ENCODE measurements around the gene NCK1.
A peak's percentile ranks its signal among the peaks of the same experiment; 100 is the strongest.

NCK1 gene

GRCh38 chr3:136861890-136862616 lies at the start of gene NCK1:
Gene NCK1, plus strand, starts transcription at chr3:136862208. Its CDS starts 65,794 bp downstream, at chr3:136928002.
- DNase-seq, result peak; percentile 97

GRCh38 chr3:136817448-136817847 lies 44.6 kb upstream of the NCK1 start:
- DNase-seq, result no peak

DNA sequence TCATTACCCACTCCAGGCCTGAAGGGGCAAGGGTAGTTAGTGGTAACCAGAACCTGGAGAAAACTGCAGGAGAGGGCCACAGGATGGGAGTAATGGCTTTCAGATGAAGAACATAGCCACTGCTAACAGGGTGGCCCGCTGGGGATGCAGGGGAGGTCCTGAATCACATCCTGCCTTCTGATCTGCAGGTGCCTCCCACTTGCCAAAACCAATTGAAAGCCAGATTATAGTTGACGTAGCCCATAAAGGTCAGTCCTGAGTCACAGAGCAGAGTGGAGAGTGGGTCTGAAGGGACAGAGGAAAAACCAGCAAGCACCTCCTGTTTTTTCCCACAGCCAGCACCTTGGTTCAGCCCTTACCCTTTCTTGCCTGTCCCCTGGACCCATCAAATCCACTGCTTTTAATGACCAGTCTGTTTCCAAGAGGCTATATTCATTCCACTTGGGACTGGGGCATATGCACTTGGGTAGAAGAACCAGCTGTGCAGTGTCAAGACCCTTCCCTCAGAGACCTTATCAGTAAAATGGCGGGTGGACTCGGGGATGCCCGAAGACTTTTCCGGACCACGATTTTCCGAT lies 43.7 kb upstream of the NCK1 start:
- peak; percentile 17 for DNase-seq

DNA sequence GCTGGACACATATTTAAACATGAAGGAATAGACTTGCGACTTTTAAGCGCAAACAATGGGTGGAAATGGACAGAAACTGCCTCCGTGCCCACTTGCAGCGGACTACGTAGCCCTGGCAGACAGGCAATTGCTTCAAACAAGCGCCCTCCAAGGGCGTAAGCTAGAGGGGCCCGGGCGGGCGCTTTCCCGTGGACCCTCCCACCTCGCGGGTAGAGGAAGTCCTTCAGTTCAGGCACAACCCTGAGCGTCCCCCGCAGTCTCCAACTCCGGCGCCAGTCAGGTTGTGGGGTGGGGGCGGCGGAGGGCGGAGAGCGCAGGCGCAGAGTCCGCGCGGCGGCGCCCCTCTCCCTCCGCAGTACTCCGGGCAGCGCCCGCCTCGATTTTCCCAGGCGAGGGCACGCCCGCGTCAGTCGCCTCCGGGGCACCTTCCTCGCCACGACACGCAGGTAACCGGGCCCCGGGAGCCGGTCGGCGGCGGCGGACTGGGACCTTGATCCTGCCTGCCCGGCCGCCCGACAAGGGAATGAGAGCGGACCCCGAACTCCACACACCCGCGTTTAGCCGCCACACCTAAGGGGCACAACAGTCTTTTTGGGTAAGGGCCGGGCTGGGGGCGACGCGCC lies 43.1 kb upstream of the NCK1 start, which contains the start of gene SLC35G2:
Gene SLC35G2 (plus strand): TSS at position 358 of the 623 bp plus-strand sequence. CDS start 35,335 bp downstream, outside the sequence.
- DNase-seq, result peak; percentile 43

DNA sequence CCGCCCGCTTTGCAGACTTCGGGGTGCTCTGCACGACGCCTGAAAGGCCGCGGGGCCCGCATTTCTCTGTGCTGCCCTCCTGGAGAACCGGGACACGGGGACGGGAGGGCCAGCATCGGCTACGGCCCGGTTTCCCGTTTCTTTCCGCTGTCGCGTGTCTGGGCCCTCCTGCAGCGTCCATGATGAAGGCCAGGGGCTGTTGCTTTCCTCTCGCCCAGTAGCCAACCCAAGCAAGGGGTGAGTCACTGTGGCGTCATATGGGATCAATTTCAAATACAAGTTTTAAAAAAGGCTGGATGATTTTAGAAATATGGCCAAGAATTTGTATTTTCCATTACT lies 42.6 kb upstream of the NCK1 start:
- DNase-seq, result no peak

DNA sequence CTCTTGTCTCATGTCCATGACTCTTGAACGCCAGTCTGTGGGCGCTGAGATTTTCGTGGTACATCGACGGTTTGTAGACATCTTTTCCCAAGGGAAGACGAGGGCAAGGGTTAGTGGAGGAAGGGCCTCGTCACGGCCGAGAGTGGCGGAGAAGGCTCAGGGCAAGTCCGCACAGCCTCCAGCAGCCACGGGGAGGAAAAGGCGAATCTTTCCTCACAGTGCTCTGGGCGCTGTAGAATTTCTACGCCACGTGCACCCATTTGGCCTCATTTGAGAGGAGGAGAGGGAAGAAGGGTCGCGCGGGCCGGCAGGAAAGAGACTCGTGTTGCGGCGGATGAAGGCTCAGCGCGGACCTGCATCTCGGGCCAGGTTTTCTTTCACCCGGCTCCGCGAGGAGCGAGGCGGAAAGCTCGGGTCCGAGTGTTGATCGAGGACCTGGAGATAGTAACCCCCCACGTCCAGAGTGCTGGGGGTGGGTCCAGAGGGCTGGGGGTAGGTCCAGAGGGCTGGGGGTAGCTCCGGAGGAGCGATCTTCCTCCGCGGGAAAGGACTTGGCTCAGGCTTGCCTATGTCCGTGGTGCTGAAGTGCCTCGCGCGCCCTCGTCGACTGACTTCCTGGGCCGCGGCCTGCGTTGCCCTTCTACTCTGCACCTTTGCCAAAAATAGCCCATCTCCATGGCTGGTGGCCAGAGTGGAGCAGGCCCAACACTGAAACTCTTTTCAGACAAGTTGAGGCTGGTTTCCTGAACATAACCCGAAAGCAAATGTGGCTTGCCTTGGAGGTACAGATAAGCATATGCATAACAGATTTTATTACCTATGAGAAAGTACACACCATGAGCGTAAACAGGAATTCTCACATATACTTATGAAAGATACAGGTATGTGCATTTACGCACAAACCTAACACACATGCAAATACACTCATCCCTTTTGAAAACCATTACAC lies 42.0 kb upstream of the NCK1 start:
- peak; percentile 42 for DNase-seq

DNA sequence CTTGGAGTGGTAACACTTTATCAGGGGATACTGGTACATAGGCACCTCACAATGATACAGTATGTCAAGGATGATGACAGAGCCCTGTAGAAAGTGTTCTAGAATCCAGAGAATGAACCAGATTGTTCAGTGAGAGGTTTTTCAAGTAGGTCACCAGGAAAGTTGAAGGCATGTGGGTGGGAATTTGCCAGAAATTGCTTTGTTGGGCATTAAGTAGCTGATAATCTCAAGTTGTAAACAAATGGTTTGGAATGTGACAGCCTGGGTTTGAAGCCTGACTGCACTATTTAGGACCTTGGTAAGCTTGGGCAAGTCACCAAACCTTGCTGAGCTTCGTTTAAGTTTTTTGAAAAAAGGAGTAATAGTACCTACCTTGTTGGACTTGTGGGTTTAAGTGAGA lies 30.5 kb upstream of the NCK1 start:
- DNase-seq, result no peak

GRCh38 chr3:136835089-136835812 lies 26.8 kb upstream of the NCK1 start:
- no peak for DNase-seq

DNA sequence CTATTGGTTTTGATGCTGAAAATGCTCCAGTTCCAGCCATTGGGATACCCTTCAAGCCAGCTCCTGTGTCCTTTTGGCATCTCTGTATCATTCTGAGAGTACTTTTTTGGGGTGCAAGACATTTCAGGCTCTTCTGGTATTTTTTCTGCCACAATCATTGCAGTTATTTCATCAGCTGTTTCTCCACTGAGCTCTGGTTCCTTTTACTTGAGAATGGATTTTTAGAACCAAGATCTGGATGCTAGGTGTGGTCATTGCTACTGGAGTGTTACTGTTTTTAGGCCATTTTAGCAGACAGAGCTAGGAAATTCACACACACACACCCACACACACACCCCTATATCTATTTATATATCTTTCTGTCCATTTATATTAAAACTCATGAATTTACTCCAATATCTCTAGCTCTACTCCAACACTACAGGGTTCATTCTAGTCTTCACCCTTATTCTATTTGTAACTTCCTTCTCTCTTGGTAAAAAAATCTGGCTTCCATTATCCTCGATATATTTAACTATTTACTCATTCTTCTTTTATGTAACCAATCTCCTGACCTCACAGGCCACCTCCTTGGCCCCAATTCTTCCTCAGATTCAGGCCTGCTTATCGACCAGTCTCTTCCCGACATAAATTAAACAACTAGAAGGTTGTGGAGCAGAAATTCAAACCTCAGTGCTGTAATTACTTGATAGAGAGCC lies 26.0 kb upstream of the NCK1 start:
- DNase-seq, result no peak

DNA sequence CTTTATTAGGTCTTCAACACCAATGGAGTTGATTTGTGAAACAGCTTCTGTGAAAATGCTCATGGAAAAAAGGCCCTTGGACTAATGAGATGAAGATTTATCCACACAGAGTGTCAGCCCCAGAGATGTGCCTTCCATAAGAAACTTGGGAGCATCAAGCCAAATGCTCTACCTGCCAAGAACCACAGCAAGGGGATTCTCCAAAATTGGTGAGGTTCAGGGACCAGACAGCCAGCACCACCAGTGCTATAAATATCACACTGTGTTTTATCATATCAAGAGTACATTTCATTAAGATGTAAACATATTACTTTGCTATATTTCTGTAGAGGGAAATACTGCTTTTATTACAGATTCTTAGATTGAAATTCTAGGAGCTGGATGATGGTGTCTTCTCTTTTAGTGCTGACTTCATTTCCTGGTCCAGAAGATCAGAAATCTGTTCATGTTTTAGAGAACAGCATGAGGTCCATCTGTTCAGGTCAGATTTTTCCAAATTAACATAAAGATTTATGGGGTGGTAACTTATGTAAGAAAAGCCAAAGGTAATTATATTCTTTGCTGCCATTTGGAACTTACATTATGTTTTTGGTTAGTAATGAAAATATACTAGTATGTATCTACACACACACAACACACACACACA lies 25.4 kb upstream of the NCK1 start:
- no peak for DNase-seq

- DNase-seq, result no peak
Measured at GRCh38 chr3:136838641-136839555, 23.1 kb upstream of the NCK1 start.

GRCh38 chr3:136839556-136839931 lies 22.5 kb upstream of the NCK1 start:
- DNase-seq, result no peak

- DNase-seq, result no peak
Measured at GRCh38 chr3:136840252-136840651, 21.8 kb upstream of the NCK1 start.

GRCh38 chr3:136842294-136842693 lies 19.7 kb upstream of the NCK1 start:
- DNase-seq, result no peak

- DNase-seq, result no peak
Measured at GRCh38 chr3:136844724-136845123, 17.3 kb upstream of the NCK1 start.

DNA sequence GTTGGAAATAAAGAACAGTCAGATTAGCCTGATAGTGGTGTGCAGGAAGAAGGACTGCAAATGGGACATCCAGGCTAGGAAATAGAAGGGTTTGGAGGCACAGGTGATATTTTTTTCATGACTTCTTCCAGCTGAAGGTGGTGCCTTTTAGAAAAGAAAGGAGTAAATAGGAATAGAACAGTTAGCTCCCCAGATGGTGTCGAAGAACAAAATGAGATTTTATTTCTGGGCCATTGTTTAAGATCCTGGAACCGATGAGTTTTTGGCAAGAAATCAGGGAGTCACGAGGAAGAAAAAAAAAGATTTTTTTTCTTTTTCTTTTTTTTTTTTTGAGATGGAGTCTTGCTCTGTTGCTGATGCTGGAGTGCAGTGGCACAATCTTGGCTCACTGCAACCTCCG lies 9.8 kb upstream of the NCK1 start:
- no peak for DNase-seq

DNA sequence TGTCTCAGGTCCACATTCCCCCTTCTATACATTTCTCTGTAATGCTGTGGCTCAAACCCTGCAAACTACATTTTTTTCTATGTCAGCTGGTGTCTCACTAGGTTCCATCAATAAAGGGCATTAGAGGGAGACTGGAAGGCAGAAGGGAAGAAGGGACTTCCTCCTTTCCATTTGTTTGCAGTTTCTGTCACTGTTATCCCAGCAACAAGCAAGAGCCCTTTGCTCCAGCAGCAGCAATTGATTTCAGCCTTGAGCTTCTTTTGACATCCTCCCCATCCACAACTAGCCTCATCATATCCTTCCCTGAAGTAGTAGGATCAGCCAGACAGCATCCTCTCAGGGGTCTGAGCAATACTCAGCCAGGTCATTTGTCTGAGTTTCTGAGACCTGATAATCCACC lies 5.3 kb upstream of the NCK1 start:
- DNase-seq, result no peak

DNA sequence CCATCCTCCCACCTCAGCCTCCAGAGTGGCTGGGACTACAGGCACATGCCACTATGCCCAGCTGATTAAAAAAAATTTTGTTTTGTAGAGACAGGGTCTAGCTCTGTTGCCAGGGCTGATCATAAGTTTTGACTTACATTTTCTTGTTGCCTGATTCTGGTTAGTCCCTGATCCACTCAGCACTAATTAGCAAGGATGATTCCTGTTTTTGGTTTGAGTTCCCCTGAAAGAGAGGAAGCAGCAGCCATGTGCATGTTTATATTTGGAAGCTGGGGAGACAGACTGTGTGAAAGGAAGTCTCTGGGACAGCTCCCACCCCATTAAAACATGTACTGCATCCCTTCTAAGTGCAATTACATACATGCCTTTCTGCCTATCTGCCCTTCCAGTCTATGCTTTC lies 3.6 kb upstream of the NCK1 start:
- DNase-seq, result no peak

GRCh38 chr3:136860541-136860940 lies 1.5 kb upstream of the NCK1 start:
- DNase-seq, result no peak

DNA sequence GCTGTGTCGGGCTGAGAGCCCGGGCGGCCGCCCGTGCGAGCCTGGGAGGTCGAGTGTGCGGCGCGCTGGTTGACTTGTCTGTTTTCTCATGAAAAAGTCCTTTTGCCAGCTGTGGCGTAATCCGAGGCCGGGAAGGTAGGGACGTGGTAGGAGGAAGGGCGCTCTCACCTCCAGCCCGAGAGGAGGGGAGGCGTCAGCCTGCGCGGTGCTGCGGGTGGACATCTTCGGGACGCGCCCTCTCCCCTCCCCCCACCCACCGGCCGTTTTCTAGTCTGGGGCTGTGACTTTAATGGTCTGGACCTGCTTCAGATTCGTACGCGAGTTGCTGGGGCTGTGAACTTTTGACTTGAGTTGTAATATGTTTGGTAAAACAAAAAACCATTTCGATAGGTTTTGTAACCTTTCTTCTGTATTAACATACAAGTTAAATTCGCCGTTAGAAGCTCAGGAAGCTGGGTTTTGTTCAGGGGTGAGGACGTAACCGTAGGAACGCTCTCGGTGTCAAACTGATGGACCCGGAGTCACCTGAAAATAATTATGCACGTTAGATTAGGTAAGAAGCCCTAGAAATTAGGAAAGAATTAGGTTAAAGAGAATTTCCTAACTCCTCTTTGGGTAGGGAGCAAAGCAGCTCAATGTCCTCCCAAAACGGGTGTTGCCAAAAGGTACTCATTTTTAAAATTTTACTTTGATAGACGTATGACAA lies 762 bp downstream of the NCK1 start:
- no peak for DNase-seq
